SKM-1 treated with dmso at 0.1 percent for 144 hours (cell line): ENCODE data around the gene TCERG1.

Experiments used
- DNase-seq: peaks from one replicate; lab custom pipeline; 2025; ENCODE audit not compliant: unreplicated experiment; lab: John Stamatoyannopoulos, UW

The TCERG1 gene

DNA sequence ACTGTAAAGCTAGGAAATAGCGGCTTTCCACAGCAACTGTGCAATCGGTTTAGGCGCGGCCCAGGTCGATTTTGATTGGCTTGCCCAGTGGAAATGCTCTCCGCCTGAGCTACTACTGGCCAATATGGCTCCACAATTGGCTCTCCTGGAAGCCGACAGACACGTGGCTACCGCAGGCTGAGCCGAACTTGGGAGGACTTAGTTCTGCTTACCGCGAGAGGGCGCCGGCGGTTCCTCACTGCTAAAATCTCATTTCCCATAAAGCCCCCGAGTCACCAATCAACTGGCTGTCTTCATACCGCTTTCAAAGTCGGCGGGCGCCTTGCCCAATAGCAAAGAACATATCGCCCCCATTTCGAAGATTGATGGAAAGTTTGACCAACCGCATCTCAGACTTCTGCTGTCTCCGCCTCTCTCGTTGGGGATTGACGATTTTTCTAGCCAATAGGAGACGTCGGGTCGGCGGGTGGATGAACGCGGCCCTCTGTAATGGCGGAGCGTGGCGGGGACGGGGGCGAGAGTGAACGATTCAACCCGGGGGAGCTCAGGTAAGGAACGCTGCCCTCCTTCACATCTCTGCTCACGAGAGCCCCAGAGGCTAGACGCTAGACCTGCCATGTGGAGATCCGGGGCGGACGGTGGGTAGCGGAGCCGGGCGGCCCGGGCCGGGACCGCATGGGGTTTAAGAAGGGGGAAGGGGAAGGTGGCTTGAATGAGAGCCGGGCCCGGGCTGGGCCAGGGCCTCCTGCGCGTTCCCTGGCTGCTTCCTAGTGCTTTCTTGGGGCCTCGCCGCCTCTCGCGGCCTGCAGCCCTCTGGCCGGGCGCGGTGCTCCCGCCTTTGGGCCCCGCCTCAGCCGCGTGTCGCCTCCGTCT is at the start of gene TCERG1:
TCERG1 (plus strand) TSS at position 473 of the 873 bp plus-strand sequence; CDS start at position 490, 17 bp downstream.
- peak; percentile 99 for DNase-seq

DNA sequence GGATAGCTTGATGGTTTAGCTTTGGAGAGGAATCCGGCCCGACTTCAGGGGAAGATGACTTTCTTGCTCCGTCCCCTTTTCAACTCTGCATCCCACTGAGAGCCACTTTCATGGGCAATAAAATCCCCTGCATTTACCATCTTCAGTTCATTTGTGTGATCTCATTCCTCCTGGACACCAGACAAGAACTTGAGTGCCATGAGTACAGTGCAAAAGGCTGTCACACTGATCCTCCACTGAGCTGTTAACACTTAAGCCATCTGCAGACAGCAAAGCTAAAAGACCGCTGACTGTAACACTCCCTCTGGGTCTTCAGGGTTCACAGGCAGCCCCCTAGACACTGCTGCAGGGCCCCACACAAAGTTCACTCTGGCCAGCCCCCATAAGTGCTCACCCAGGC is 48.3 kb upstream of the TCERG1 start:
- no peak for DNase-seq

DNA sequence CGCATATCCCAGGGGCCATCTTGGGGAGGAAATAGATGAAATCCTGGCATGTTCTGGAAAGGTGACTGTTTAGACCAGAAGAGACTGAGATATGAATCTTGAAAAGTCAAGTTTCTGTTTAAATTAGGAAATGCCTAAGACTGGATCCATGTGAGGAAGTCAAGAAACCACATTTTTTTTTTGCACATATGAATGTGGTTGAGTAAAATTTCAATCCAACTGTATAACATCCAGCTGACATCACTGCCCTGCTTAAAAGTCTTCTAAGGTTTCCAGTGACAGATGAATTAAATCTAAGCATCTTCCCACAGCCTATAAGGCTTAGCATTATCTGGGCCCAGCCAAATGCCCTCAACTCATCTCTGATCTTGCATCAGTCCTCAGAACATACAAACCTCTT is 47.7 kb upstream of the TCERG1 start:
- peak; percentile 6 for DNase-seq

DNA sequence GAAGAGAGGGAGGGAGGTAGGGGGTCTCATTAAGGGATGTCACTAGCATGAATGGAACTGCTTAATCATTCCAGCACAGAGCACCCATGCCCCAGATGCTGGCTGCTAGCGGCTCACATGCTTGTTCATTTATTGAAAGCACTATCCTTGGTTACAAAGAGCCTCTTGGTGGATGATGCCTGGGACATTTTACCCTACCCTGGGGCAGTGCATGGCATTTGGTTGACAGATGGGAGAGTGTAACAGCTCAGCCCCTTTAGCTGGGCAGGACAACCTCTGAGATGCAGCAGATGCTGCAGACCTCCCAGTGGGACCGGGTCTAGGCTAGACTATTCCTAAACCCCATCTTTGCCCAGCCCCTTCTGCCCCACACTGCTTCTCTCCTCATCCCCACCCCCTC is 46.9 kb upstream of the TCERG1 start:
- DNase-seq = no peak

DNA sequence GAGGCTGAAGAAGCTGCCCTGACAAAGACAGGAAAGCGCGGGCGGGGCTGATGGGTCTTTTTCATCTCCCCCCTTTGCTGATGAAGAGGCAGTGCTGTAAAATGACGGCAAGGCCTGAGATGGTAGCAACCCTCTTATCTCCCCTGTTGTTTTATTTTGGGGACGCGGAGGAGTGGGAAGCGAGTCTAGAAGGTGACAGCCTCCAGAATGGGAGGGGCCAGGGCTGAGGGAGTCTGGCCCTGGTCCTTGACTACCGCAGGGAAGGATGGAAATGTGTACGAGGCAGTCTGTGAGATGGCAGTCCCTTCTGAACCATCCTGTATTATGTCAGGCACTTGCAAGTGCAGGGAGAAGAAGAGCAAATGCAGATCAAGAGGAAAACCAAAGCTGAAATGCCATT is 46.1 kb upstream of the TCERG1 start:
- no peak for DNase-seq

DNA sequence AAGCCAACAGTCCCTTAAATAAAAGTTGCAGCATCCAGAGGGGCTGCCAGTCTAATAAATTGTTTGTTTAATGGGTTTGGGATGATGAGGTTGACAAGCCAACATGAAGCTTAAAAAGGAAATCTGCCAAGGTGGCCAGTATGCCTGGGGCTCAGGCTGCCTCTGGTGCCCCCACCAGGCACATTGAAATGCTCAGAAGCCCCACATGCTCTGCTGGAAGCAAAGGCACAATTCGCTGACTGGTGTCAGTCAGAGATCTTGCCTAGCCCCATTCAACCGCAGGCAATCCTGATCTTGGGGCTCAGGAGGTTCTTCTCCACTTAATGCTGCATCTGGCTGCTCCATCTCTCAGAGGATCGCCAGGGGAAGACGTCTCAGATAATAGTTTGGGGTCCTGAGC is 44.2 kb upstream of the TCERG1 start:
- no peak for DNase-seq

DNA sequence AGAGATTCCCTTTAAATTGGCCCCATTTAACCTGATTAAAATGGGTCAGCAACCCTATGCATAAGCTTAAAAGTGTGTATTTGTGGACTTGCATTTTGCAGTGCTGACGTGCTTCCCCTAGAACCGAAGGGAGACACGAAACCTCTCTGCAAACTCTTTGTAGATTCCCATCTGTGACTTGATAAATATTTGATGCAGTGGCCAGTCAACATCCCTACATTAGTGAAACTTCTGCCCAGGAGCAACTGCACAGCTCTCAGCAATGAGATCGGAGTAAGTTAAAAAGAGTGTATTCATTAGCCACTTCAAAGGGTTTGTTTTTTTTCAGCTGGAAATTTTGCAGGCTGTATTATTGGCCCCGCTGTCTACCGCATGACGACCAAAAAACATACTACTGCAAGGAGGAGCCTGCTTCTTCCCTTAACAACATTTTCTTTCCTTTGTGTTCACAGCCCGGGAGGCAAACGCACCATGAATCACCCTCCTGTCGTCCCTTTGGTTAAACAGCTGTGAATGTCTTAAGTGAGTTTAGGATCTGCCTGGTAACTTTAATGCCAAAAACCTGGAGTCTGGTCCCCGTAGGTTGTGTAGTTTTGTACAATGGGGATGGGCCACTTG is 38.0 kb upstream of the TCERG1 start:
- DNase-seq = no peak

DNA sequence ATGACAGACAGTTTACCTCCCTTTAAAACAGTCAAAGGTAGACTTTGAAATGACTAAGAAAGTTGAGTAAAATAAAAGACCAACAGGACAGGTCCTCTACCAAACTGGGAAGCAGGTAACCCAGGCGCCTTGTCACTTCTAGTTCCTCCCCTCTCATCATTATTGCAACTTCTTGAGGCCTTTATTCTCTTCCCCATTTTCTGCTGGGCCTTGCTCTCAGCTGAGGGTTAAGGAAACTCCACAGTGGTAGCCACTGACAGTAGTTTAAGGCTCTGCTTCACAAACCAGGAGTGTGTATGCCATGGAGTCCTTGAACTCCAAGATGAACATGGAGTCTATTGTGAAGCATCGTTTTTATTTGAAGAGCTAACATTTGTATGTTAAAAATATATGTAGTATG is 36.9 kb upstream of the TCERG1 start:
- DNase-seq = peak; percentile 50

DNA sequence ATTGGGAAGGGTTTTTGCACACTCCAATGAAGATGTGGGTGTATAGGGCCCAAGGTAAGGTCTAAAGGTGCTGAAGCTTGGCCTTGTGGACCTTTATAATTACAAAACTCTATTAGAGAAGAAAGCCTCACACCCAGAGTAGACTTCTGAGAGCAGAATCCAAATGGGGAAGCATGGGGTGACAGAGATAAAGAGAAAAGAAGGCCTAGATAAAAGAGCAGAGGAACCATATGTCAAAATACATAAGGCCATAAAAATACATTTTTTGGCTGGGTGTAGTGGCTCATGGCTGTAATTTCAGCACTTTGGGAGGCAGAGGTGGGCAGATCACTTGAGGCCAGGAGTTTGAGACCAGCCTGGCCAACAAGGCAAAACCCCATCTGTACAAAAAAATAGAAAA is 27.4 kb upstream of the TCERG1 start:
- DNase-seq = no peak

DNA sequence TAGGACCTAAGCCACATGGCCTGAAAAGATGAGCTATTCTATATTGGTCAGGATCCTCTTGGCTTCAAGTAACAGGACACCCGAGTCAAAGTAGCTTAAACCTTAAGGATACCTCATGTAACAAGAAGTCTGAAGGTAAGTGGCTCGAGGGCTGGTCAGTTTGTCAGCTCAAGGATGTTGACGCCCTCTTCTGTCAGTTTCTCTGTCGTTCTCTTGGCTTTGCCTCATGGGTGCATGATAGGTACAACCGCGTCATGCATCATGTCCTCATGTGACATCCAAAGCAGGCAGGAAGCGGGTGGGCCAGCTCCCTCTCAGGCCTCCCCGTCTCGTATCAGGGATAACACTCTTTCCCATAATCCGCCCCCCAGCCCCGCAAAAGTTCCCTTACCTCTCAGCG is 22.1 kb upstream of the TCERG1 start:
- DNase-seq = no peak

DNA sequence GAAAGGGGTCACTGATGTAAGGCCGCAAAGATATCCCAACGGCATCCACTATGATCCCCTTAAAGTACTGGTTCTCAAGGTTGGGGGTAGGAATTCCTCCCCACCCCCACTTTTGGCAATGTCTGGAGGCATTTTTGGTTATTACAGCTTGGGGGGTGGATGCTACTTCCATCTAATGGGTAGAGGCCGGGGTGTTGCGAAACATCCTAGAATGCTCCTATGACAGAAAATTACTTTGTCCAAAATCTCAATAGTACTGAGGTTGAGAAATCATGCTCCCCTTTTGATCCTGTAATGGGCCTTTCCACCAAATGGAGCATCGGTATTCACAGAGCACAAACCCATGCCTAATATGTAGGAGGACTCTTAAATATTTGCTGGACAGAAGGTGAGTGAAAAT is 20.8 kb upstream of the TCERG1 start:
- no peak for DNase-seq

DNA sequence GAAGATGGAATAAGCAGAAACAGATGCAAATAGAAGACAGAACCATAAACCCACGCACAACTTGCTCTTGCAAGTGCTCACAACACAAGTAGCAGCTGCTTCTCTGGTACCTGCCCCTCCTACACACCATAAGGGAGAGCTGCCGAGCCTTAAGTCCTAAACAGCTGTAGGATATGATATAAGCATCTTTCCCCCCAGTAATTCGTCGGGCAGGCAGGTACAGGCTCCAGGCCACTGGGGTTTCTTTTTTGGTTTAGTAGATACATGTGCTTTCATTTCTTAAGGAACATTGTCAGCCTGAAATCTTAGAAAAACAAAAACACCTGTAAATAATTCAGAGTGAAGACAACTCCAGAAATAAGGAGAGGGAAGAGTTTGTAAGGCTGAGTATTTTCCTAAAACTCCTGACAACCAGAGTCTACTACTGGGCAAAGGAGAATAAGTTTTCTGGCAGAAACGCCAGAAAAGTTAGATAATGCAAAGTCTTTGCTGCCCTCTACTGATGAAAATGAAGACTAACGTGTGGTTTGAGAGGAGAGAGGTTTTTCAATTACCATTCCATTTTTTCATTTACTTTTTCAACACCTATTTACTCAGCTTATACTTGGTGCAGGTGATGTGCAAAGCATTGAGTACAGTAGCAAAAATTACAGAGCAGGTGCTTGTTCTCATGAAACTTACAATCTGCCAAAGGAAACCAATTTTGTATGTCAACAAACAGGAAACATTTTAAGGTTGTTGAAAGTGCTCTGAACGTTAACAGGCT is 20.1 kb upstream of the TCERG1 start:
- DNase-seq = peak; percentile 55

DNA sequence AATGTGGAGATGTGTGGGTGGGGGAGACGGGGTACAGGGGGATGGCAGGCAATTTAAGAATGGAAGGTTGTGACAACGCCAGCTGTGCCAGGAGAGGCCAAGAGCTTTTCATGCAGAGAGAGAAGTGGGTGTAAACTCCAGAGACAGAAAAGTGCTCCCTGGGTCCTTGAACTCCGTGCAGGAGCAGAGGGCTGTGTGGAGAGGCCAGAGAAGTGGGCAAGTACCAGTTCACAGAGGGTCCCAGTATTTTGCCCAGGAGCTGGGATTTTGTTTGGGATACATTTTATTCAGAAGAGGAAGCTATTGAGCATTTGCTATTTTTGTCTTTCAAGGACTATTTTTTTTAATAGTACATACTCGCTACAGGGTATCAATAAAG is 19.5 kb upstream of the TCERG1 start:
- no peak for DNase-seq

DNA sequence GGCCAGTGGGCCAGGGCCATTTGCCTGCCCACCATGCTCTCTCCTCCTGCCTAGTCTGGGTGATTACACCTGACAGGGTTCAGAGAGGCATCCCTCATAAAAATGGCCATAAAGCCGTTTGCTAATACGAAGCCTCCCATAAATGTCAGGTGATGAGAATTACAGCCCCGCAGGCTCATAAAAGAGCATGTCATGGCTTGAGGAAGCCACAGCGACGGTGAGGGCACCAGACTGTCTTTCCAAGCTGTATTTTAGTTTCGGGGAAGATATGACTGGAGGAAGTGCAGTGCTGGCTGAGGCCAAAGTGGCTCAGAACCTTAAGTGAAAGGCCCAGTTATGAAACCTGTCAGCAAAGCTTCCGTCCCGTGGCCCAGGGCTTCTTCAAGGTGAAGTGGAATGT is 18.5 kb upstream of the TCERG1 start:
- no peak for DNase-seq

DNA sequence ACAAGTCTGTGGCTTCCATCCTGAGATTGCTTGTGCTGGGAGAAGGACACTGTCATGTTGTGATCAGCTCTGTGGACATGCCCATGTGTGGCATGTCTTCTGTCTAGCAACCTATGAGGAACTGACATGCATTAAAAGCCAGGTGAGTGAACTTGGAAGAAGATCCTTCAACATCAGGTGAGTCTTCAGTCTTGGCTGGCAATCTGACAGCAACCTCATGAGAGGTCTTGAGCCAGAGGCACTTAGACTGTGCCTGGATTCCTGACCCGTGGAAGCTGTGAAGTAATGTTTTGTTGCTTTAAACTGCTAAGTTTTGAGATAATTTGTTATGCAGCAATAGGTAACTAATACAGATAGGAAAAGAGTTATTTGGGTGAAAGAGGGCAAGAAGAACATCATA is 6.8 kb upstream of the TCERG1 start:
- no peak for DNase-seq

DNA sequence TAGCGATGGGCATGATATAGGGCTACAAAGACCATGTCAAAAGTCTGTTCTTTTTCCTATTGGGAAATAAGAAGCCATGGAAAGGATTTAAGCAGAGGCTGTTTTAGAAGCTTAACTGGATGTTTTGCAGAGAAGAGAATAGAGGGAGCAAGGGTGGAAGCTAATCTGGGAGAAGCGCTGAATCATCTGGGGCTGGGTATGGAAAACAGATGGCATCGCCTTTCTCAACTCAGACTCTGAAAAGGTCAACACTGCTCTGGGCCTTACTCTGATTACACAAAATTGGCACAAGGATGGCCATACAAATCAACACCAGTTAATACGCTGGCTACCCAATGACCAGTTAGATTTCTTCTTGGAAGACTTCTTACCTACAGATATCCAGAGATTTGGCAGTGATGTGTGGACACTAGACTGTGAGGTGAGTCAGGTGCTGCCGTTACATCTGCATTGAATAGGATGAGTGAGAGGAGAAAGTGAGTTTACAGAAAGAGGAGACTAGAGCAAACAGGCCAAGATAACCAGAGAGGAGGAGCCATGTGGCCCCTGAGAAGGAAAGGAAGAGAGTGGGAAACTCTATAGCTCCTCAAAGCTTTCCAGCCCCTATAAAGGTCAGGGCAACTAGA is 6.2 kb upstream of the TCERG1 start:
- DNase-seq = no peak

DNA sequence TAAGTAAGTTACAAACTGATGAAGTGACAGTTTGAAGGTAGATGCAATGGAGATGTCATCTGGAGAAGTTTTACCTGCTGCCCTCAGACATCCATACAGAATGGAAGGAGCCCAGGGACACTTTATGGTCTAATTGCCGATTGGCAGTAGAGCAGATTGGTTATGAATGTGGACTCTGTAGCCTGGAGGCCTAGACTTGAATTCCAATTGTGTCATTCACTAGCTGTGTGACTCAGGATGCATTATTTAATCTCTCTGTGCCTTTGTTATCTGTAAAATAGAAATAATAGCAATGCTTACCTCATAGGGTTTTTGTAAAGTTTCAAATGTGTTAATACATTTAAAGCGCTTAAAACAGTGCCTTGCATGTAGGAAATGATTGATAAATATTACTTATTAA is 5.2 kb upstream of the TCERG1 start:
- no peak for DNase-seq

DNA sequence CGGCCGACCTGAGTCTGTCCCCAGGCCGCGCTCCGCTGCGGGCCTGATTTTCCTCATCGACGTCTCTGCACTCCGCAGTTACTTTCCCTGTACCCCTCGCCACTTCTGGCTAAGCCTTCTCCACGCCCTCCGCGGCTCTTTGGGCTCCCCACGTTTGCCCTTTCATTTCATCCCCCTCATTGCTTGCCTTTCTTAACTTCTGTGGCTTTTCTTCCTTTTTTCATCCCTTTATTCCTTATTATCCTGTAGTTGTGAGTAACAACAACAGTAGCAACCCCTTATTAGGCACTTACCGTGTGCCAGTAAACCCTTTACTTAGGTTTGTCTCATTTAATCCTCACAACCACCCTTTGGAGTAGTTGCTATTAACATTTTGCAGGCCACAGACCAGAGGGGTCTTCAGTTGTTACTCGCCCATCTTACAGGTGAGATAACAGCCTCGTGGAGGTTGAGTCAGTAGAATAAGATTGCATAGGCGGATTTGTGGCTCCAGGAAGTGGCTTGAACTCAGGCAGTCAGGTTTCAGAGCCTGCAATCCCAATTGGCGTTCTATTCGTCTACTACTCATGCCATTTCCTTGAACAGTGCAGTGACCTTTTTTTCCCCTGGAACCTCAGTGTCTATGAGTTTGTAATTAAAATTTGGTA is 724 bp downstream of the TCERG1 start:
- DNase-seq = peak; percentile 51

DNA sequence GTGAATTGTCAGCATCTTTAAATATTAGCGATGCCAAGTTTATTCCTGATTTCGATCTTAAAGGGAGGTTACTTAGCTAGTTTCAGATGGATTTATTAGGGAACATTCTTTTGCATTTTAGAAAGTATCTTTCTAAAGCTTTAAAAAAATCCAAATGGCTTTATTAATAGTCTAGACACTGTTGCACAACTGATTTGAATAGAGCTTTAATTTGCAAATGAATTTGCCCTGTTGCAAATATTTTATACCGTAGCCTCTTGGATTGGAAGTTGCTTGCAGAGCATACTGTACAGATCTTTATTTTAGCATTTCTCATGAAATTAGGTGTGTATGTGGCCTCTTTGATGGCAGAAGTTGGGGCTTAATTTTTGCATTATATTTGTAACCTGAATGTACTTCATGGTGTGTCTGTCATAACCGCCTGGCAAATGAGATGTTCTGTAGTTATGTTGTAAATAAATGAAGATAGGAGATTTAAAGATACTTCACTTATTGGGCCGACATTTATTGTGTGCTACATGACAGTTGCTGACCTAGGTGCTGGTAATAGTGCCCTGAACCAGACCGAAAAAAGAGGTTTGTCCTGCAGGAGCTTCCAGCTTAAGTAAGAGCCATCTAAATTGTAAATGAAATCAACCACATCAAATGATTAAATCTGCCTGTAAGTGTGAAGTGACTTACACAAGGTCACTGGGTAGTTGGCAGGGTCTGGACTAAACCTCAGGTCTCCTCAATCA is 1.8 kb downstream of the TCERG1 start:
- no peak for DNase-seq

DNA sequence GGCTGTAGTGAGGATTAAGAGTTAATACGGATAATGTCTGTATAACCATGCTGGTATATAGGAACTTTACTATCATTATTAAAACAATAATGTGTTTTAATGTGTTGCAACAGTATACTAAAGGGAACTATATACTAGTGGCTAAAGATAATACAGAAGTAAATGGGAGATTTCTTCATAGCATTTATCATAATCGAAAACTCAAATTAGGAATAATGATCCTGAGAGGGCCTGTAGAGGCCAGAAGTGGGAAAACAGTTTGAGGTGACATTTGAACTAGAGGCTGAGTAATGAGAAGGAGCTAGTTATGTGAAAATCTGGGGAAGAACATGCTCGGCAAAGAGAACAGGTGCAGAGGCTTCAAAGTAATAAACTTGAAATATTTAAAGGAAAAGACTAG is 2.9 kb downstream of the TCERG1 start:
- no peak for DNase-seq
